HFF-Myc (cell line): ENCODE measurements around the gene TMPRSS11E.
"Not testable (repeated sequence)": the region's sequence is repeated elsewhere in the genome, so short reads cannot be mapped to it uniquely, and the experiment has no call there.

Source experiments
- DNase-seq: peaks from one replicate; pipeline ENCODE4 v3.0.0-alpha.2; 2011; ENCODE audit warnings: low read depth; ENCODE audit errors: extremely low read depth
- H3K4me3 ChIP-seq: replicated peaks from 2 replicates; pipeline ENCODE4 v1.5.1; 2011; ENCODE audit warnings: low read depth, mild to moderate bottlenecking, control low read depth, low read length
- CTCF ChIP-seq: IDR thresholded peaks from 2 replicates; pipeline ENCODE4 v1.5.1; 2012; ENCODE audit warnings: mild to moderate bottlenecking, low read depth, low read length, control low read depth; ENCODE audit errors: missing control alignments

Gene TMPRSS11E

GRCh38 chr4:68447201-68447600 lies at the start of gene TMPRSS11E:
TSS of gene TMPRSS11E (plus strand) at chr4:68447463. CDS start at chr4:68447513, 50 bp downstream.
- no peak for DNase-seq
- TF ChIP-seq CTCF = no peak
- no peak within 1 kb of the TSS for H3K4me3 ChIP-seq

- H3K4me3 ChIP-seq = no peak overlapping the region
- no peak for DNase-seq
- no peak for TF ChIP-seq CTCF
Observed at GRCh38 chr4:68399306-68399705, 48.0 kb upstream of the TMPRSS11E start.

GRCh38 chr4:68401231-68401630 lies 46.0 kb upstream of the TMPRSS11E start:
- H3K4me3 ChIP-seq = no peak overlapping the region
- no peak for DNase-seq
- no peak for TF ChIP-seq CTCF

GRCh38 chr4:68404153-68404552 lies 43.1 kb upstream of the TMPRSS11E start:
- no peak overlapping the region for H3K4me3 ChIP-seq
- no peak for DNase-seq
- TF ChIP-seq CTCF = no peak

- not testable (repeated sequence) for DNase-seq, H3K4me3 ChIP-seq
Observed at GRCh38 chr4:68405718-68406478, 41.4 kb upstream of the TMPRSS11E start.

GRCh38 chr4:68406479-68406859 lies 40.8 kb upstream of the TMPRSS11E start:
- no peak overlapping the region for H3K4me3 ChIP-seq
- DNase-seq = no peak
- no peak for TF ChIP-seq CTCF

GRCh38 chr4:68407015-68407867 lies 40.0 kb upstream of the TMPRSS11E start:
- not testable (repeated sequence) for H3K4me3 ChIP-seq, DNase-seq
